GM18508 (cell line): Measurements from ENCODE around the gene CARMIL1.

Experiments
- ATAC-seq: cut with Tn5 transposase; IDR thresholded peaks from one replicate; pipeline ENCODE4 v1.9.1; 2021; ENCODE audit warnings: moderate number of reproducible peaks; ENCODE audit not compliant: insufficient read depth, unreplicated experiment

Gene CARMIL1

DNA sequence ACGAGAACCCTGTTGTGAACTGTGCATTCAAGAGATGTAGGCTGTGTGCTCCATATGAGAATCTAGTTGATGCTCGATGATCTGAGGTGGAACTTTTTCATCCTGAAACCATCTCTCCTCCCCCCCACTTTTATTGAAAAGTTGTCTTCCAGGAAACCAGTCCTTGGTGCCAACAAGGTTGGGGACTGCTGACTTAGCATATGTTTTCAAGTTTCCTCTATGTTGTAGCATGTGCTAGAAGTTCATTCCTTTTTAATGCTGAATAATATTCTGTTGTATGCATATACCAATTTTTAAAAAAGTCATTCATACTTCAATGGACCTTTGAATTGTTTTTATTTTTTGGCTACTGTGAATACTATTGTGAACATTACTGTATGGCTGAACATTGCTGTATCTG is 27.2 kb downstream of the CARMIL1 start:
- no peak for ATAC-seq

DNA sequence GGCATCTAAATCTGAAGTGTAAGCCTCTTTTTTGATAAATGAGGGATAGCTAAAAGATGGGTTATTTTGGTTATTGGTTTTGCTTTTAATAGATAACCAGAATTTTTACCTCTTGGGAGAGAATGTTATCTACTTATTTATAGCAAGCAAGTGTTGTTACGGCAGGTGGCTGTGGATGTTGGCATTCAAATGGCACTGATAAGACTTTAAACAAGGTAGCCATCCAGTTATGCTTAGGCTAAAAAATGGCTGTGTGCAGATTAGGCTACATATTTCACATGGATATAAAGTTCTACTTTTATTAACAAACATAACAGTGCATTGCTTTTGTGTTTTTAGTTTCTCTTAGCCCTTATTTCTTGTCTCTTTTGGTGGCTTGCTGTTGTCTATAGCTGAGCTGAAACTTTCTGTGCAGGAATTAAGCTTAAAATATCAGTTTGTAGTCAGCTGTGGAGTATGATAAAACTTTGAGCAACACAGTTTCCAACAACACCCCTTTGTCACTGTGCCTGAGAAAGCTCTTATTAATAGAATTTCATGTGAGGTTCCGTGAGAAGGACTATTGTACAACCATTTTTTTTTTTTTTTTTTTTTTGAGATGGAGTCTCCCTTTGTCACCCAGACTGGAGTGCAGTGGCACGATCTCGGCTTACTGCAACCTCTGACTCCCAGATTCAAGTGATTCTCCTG is 28.8 kb downstream of the CARMIL1 start:
- ATAC-seq = no peak

DNA sequence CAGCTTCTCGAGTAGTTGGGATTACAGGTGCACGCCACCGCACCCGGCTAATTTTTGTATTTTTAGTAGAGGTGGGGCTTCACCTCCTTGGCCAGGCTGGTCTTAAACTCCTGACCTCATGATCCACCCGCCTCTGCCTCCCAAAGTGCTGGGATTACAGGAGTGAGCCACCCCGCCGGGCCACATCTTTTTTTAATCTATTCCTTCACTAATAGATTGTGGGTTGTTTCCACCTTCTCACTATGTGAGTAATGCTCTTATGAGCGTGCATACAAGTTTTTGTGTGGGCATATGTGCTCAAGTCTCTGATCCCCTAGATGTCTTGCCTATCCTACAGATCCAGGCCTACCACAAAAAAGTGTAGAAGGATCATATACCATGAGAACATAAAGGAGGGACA is 30.7 kb downstream of the CARMIL1 start:
- no peak for ATAC-seq

DNA sequence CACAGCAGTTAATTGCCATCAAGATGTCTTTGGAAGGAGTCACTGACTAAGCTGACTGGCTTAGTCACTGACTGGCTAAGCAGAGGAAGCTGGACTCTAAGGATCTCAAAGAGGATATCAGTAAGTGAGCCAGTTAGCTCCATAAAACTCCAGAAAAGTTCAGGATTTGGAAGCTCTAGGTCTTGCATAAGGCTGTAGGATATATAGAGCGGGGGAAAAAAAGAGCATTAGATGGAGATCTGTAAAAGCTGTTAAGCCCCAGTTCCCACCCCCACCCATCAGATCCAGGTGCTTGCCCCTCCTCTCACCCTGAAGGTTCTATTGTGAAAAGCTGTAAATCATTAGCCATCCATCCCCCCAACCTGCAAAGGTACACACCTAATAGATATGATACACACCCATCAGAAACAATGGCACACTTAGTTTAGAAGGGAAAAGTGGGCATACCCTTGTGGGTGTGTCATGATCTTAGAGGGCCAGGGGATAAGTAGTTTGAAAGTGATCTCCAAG is 32.2 kb downstream of the CARMIL1 start:
- no peak for ATAC-seq

DNA sequence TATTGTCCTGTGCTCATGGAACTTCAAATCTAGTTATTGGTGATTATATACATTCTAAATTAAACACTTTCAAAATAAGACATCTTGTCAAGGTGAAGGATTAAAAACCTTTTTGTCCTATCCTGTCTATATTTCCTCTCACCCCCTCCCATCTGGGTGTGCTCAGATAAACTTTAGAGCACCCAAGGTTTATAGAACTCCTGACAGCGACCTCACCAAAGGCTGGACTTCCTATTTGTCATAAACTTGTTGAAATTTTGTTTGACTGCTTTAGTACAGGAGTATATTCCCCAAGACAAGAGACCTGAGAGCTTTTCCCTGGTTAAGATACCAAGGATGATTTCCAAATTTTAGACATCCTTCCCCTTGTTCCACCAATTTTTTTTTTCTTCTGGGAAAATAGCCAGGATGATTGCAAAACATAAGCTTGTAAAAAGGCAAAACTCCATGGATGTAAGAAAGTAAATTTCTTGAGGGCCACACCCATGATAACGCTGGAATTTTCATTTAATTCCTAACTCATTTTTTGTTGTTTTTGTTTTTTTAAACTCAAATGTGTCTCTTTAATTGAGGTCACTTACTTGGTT is 33.0 kb downstream of the CARMIL1 start:
- ATAC-seq = no peak

DNA sequence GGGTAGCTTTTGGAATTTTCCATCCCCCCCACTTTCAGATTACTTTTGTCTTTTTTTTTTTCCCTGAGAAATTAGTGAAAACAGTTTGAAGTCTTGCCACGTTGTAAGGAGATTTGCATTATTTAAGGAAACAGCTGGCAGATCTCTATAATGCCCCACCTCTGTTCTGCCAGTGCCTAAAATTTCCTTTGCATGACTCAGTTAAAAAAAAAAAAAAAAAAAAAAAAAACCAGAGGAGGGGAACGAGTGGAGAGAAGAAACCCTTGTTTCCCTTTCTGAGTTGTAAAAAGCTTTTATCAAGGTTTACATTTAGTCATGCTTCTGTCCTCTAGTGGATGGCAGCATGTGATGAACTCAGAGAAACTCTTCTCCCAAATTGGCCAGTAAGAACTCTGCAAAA is 33.5 kb downstream of the CARMIL1 start:
- no peak for ATAC-seq

DNA sequence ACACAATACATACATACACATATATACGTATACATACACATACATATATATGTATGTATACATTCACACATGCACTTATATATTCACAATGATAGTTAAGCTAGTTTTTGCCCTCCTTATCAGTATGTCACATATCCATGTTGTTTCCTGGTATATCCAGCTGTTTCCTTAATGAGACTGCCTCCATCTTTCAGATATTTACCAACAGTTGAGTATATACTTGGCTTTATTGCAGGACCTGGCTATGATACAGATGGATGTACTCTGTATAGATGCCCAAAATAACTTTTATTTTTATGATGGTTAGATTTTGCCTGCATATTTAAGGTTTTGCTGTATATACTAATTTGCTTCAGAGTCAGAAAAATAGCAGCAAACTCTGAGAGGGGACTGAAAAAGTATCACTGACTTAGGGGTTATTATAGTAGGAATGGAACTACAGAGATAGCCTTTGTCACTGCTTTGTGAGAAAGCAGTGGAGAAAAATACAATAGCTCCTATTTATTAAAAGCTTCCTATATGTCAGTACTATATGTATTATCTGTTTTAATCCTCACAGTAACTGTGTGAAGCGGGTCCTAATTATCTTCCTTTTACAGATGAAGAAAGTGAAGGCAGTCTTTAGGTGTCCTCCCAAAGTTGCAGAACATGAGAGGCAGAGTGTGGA is 35.5 kb downstream of the CARMIL1 start:
- no peak for ATAC-seq

DNA sequence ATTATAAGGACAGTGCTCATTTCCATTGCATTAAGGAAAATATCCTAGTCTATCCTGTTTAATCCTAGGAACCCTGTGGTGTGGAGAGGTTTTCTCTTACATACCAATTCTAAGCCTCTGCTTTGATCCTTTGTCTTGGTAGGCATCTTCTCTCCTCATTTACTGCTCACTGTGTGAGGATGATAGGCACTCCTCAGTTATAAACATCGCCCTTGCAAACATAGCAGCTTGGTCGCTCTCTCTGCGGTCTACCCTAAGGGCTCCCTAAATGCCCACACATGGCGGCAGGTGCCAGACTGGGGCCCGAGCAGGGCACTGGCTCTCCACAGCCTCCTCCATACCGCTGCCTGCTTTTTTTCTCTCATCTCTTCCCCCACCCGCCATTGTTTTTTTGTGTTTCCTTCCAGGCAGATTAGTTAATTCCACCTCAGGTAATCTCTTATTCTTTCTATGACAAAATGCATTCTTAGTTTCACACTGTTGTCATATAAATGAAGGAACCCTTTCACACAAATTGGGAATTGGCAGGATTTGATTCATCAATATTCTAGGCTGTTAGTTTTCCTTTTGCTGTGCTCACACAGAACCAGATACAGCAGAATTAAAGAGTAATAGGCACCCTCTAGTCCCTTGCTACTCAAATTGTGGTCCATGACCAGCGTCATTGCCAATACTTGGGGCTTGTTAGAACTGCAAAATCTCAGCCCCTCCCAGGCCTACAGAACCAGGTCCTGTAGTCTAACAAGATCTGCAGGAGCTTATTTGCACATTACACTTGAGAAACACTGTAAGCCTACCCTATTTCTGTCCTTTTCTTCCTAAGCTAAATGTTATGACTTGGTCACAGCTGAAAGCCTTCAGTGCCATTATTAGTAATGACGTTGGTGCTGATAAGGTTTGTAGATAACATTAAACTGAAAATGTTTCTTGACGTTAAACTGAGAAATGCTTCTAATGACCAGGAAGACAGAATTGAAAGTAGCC is 36.3 kb downstream of the CARMIL1 start:
- no peak for ATAC-seq

DNA sequence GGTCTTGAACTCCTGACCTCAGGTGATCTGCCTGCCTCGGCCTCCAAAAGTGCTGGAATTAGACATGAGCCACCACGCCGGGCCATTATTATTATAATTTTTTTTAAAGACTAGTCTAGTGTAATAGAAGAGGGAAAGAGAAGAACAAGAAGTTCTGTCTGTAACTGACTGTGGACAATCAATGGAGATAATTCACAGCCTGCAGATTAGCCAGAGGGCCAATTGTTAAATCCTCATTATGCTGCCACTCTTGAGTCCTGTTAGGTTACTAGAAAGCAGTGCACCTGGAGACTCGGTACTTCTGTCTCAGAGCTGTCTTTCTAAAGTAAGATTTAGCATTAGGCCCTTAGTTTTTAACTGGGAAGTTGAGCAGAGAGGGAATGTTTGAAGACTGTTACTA is 37.5 kb downstream of the CARMIL1 start:
- ATAC-seq = no peak

DNA sequence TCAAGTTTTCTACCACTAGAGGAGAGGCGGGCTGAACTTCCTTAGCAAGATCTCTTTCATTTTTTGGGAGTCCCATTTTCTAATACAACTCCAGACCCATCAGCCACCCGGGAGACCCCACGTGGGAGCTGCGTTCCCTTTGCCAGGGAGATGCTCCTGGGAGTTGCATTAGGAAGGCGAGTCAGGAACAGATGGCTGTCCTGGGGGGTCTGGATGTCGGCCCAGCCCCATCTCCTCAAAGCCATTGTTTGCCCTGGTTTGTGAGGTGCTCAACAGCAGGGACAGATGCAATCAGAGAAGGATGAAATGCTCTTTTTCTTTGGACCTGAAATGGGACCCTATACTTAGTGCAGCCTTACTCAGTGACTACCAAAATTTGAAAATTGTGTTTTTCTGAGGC is 39.4 kb downstream of the CARMIL1 start:
- ATAC-seq = no peak

DNA sequence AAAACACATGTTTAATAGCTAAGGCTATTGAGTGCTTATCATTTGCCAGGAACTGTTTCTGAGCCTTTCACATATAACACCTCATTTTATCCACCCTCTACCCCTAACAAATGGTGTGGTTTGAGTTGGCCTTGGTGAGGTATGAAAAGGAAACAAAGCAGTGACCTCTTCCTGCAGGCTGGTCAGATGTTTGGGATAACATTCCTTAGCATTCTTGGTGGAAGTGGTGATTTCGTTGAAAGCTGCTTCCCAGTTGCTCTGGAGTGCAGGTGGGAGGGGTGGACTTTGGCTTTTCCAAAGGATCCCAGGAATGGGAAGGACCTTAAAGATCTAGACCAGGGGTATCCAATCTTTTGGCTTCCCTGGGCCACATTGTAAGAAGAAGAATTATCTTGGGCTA is 41.3 kb downstream of the CARMIL1 start:
- ATAC-seq = no peak

DNA sequence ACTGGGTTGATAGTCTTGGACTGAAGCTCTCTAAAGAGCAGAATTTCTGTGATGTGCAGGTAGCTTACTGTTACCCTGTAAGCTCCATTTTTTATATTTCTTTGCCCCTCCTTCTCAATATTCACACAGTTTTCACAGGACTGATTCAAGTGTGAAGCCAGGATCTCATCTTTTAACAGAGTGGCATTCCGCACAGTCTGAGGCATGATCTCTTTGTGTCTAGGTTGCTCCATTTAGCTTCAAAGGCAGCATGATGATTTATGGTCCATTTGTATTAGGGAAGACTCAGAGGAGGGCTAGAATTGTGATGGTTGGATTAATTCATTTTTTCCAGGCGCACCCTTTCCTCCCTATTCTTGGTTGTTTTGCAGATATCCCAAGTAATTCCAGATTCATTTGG is 43.5 kb downstream of the CARMIL1 start:
- ATAC-seq = no peak

DNA sequence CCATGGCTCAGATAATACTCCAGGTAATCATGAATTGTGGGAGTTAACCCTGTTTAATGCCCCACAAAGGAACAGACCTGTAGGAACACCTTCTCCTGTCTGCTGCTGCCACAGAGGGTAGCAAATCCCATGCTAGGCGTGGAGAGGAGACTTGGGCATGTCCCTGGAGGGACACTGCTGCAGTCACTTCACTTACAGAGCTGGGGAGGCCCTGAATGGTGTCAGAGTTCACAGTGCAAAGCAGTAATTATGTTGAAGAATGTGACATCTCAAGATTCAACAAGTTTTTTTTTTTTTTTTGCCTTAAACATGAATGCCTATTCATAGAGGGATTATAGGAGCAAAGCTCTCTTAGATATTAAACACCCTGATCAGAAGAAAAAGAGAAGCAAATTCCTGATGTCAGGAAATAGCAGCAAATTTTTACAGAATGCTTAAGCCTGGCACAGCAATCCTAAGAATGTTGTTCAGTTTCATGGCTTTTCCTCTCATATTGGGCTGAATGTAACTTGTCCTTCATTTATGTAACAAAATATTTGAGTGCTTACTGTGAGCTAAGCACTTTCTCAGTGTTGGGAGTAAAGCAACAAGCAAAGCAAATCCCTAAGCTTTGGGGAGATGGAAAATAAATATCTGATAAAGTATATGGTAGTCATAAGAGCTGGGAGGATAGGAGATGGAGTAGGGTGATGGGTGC is 45.0 kb downstream of the CARMIL1 start:
- ATAC-seq = no peak

DNA sequence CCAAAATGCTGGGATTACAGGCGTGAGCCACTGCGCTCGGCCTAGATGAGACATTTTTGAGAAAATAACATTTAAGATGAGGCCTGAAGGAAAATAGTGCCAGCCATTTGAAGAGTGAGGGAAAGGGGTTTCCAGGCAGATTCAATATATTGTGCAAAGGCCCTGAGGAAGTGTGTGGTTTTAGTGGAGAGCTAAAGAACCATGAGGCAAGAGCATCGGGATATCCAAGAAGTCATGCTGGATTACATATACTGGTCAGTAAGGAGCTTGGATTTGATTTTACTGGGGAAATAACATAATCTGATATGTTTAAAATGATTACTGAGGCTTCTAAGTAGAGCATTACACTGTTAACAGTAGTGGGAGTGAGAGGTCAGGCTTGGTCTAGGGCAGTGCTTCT is 47.0 kb downstream of the CARMIL1 start:
- ATAC-seq = no peak

DNA sequence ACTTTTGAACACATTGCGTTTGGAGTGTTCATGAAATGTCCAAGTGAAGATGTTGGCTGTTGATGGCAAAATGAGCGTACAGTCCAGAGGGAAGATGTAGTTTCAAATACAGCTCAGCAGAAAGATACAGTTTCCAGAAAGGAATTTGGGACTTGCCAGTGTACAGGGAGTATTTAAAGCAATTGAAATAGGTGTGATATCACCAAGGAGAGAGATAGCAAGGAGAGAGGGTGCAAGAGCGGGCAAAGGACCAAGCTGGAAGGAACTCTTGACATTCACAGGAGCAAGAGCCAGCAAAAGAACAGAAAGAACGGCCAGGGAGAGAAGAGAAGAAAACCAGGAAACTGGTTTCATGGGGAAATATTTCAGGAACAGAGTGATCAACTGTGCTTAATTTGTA is 47.8 kb downstream of the CARMIL1 start:
- ATAC-seq = no peak

DNA sequence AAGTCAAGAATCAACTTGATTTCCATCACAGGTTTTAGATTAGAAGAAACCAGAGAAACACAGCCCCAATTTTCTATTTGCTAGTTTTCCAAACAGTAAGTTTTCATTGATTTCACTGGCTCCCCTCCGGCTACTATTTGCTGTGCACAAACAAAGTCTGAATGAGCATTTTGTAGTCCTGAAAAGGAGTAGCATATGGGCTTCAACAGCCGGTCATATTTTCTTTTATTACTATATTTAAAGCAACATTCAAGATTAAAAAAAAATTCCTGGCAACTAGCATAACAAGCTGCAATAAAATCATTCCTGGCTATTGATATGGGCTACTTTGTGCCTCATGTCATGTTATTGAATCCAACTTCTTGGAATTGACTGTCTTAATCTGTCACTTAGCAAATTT is 48.3 kb downstream of the CARMIL1 start:
- no peak for ATAC-seq

DNA sequence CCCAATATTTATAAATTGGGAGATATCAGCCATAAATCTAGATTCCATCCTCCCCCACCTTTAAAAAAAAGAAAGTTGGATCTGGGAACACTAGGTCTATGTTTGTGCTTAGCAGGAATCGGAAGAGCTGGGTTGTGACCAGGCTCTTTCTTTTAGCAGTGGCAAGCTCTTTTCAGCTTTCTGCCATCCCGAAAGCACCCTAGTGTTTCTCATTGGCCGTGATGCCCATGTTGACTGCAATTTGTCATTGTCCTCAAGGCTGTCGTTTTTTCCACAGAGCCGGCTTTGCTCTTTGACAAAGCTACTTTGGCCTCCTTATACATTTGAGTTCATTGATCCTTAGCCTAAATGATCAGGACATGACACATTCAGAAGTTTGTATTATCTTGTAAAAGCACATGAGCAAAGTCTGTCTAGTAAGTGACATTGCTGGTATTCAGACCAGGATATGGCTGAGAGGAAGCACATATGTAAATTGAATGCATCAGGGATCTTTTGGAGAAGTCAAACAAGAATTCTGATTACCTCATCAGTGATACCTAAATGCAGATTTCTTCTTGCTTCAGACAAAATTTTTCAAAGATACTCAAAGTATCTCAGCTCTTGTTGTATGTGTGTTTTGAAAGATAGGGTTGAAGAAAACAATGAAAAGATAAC is 50.1 kb downstream of the CARMIL1 start:
- no peak for ATAC-seq

DNA sequence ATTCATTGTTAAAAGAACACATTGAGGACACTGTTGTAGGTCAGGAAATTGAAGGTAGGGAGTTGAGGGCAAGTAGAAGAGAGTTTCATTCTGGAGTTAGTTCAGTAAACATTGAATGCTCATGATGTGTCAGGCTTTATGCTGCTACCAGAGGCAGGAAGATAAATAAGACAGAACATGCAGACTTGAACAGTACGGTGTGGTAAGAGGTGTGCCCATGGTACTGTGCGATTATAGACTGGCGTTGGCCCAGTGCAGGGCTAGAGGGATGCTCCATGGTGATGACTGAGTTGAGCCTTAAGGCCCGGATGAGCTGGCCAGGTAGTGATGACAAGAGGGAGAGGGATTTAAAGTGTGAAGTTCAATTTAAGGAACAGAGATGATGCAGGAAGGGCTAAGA is 50.8 kb downstream of the CARMIL1 start:
- ATAC-seq = no peak
